Middle frontal gyrus (tissue), 1 donor: ENCODE results near the gene RPIA.
"Not testable (repeated sequence)": the region's sequence is repeated elsewhere in the genome, so short reads cannot be mapped to it uniquely, and the experiment has no call there.

Experiments used
- DNase-seq: peaks from one replicate; pipeline ENCODE4 v3.0.0-alpha.2; 2015; ENCODE audit warnings: low spot score; ENCODE audit errors: extremely low spot score

RPIA gene

GRCh38 chr2:88765889-88766481 is 74.5 kb downstream of the RPIA start:
- DNase-seq, result not testable (repeated sequence)

- no peak for DNase-seq
Observed at GRCh38 chr2:88770016-88770415, 78.5 kb downstream of the RPIA start.

- not testable (repeated sequence) for DNase-seq
Observed at GRCh38 chr2:88773233-88774028, 82.0 kb downstream of the RPIA start.

GRCh38 chr2:88789213-88789612 is 97.7 kb downstream of the RPIA start:
- DNase-seq, result not testable (repeated sequence)

- not testable (repeated sequence) for DNase-seq
Observed at GRCh38 chr2:88795932-88796331, 104.5 kb downstream of the RPIA start.

- not testable (repeated sequence) for DNase-seq
Observed at GRCh38 chr2:88796523-88796922, 105.0 kb downstream of the RPIA start.

GRCh38 chr2:88797164-88797563 is 105.7 kb downstream of the RPIA start:
- not testable (repeated sequence) for DNase-seq
